Measurements from ENCODE around the gene RPL7A.
A peak's percentile ranks its signal among the peaks of the same experiment; 100 is the strongest.

The RPL7A gene

GRCh38 chr9:133344979-133345378, 3.0 kb upstream of the RPL7A start:
- no peaks in the 10 kb centered on the region for H3K9me2 ChIP-seq (replicated peaks; ENCODE audit: low read depth, low read length)
- H3K9me3 ChIP-seq (ENCODE audit: insufficient read depth, low read depth, low read length): no peaks in the 10 kb centered on the region
- peaks cover 35% of the 10 kb centered on the region for H3K4me1 ChIP-seq (ENCODE audit: insufficient read depth, low read length, poor library complexity, severe bottlenecking)
- TF ChIP-seq EZH2phosphoT487 (IDR thresholded peaks at IDR 0.05; ENCODE audit: borderline replicate concordance) (no peak), CTCF (conservative IDR thresholded peaks at IDR 0.05; ENCODE audit: low read length) (no peak)
- H3F3A ChIP-seq (ENCODE audit: low read depth): no peaks in the 10 kb centered on the region
- H3K79me2 ChIP-seq (ENCODE audit: insufficient read depth, low read length): peaks cover 48% of the 10 kb centered on the region
- peak overlapping the region; percentile 16 for H3K9ac ChIP-seq (ENCODE audit: low read depth, low read length, poor library complexity, severe bottlenecking)
- no peak overlapping the region for H3K4me3 ChIP-seq (ENCODE audit: low read length, poor library complexity, severe bottlenecking)
- H3K36me3 ChIP-seq (ENCODE audit: insufficient read depth, low read length): peaks cover 33% of the 10 kb centered on the region; the same call in 1 of the 2 replicates
- H3K27me3 ChIP-seq (ENCODE audit: insufficient read depth, low read length, poor library complexity, severe bottlenecking): peaks cover 8% of the 10 kb centered on the region
- no peak overlapping the region for H2AFZ ChIP-seq (ENCODE audit: low read length)
- H3K4me2 ChIP-seq (ENCODE audit: low read depth, low read length, poor library complexity, severe bottlenecking): no peak overlapping the region
- H4K20me1 ChIP-seq (ENCODE audit: insufficient read depth, low read length, poor library complexity, severe bottlenecking): peaks cover 32% of the 10 kb centered on the region

- Histone ChIP-seq H3K36me3 (ENCODE audit: insufficient read depth, low read length) (peaks cover 39% of the 10 kb centered on the region; the same call in 1 of the 2 replicates), H3K79me2 (ENCODE audit: insufficient read depth, low read length) (peaks cover 54% of the 10 kb centered on the region), H4K20me1 (ENCODE audit: insufficient read depth, low read length, poor library complexity, severe bottlenecking) (peaks cover 38% of the 10 kb centered on the region), H3K9me3 (ENCODE audit: insufficient read depth, low read depth, low read length) (no peaks in the 10 kb centered on the region), H3K4me2 (ENCODE audit: low read depth, low read length, poor library complexity, severe bottlenecking) (peak overlapping the region; percentile 83), H3K9me2 (replicated peaks; ENCODE audit: low read depth, low read length) (no peaks in the 10 kb centered on the region), H3K4me3 (ENCODE audit: low read length, poor library complexity, severe bottlenecking) (peak overlapping the region; percentile 97), H3F3A (ENCODE audit: low read depth) (no peaks in the 10 kb centered on the region), H2AFZ (ENCODE audit: low read length) (no peak overlapping the region), H3K9ac (ENCODE audit: low read depth, low read length, poor library complexity, severe bottlenecking) (peak overlapping the region; percentile 16), H3K4me1 (ENCODE audit: insufficient read depth, low read length, poor library complexity, severe bottlenecking) (peaks cover 34% of the 10 kb centered on the region), H3K27me3 (ENCODE audit: insufficient read depth, low read length, poor library complexity, severe bottlenecking) (peaks cover 8% of the 10 kb centered on the region)
- TF ChIP-seq CTCF (conservative IDR thresholded peaks at IDR 0.05; ENCODE audit: low read length) (no peak), EZH2phosphoT487 (IDR thresholded peaks at IDR 0.05; ENCODE audit: borderline replicate concordance) (no peak)
Observed at GRCh38 chr9:133345596-133345995, 2.4 kb upstream of the RPL7A start.

- Histone ChIP-seq H3K27me3 (ENCODE audit: insufficient read depth, low read length, poor library complexity, severe bottlenecking) (peaks cover 8% of the 10 kb centered on the region), H4K20me1 (ENCODE audit: insufficient read depth, low read length, poor library complexity, severe bottlenecking) (peaks cover 45% of the 10 kb centered on the region), H3K4me1 (ENCODE audit: insufficient read depth, low read length, poor library complexity, severe bottlenecking) (peaks cover 32% of the 10 kb centered on the region), H3K36me3 (ENCODE audit: insufficient read depth, low read length) (peaks cover 39% of the 10 kb centered on the region; the same call in 1 of the 2 replicates), H3K9ac (ENCODE audit: low read depth, low read length, poor library complexity, severe bottlenecking) (peak overlapping the region; percentile 100), H2AFZ (ENCODE audit: low read length) (no peak overlapping the region), H3K9me2 (replicated peaks; ENCODE audit: low read depth, low read length) (no peaks in the 10 kb centered on the region), H3K79me2 (ENCODE audit: insufficient read depth, low read length) (peaks cover 60% of the 10 kb centered on the region), H3K4me2 (ENCODE audit: low read depth, low read length, poor library complexity, severe bottlenecking) (peak overlapping the region; percentile 83), H3F3A (ENCODE audit: low read depth) (peaks cover 4% of the 10 kb centered on the region; the same call in 1 of the 2 replicates), H3K9me3 (ENCODE audit: insufficient read depth, low read depth, low read length) (no peaks in the 10 kb centered on the region), H3K4me3 (ENCODE audit: low read length, poor library complexity, severe bottlenecking) (peak overlapping the region; percentile 97)
- no peak for TF ChIP-seq CTCF (conservative IDR thresholded peaks at IDR 0.05; ENCODE audit: low read length)
- TF ChIP-seq EZH2phosphoT487 (IDR thresholded peaks at IDR 0.05; ENCODE audit: borderline replicate concordance): no peak
Observed at GRCh38 chr9:133346021-133346785, 1.8 kb upstream of the RPL7A start.
